Measurements from ENCODE around the gene ANGPTL7.
"Not testable (repeated sequence)": the region's sequence is repeated elsewhere in the genome, so short reads cannot be mapped to it uniquely, and the experiment has no call there.

Gene ANGPTL7, protein sequence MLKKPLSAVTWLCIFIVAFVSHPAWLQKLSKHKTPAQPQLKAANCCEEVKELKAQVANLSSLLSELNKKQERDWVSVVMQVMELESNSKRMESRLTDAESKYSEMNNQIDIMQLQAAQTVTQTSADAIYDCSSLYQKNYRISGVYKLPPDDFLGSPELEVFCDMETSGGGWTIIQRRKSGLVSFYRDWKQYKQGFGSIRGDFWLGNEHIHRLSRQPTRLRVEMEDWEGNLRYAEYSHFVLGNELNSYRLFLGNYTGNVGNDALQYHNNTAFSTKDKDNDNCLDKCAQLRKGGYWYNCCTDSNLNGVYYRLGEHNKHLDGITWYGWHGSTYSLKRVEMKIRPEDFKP

GRCh38 chr1:11188858-11189451 lies at the start of gene ANGPTL7:
Gene ANGPTL7 (plus strand): TSS chr1:11189355. CDS start chr1:11189580, 225 bp downstream.
- no peak for DNase-seq (ENCODE audit: low read depth)

DNA sequence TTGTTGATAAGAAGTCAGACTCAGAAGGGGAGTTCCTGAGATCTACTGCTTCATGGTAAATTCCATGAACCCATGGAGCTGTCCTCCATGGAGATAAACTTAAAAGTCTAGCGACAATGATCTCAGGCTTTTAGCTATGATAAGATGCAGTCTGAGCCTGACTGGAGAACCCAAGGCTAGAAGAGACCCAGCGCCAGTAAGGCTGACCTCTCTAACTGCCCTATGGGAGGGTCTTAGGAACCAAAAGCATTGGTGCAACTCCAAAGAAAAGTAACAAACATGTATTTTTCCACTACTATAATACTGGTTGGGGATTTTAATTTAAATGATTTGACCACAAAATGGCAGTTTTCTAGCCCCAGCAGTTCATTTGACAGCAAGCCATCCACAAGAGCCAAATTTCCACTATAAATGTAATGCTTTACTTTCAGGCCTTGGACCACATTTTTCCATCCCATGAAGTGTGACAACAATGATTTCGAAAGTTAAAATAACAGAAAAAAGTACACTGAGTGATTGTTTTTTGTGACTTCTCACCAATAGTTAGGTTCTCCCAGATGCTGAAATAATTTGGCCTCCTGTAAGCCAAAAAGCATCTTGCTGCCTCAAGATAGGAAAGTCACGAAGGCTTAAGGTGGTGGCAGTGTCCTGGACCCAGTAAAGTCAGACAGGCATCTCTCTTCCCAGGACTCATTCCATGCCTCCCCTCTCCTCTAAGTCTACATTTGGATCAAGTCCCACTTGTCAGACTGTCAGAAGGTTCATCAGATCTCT lies 46.4 kb upstream of the ANGPTL7 start:
- no peak for DNase-seq (ENCODE audit: low read depth)

DNA sequence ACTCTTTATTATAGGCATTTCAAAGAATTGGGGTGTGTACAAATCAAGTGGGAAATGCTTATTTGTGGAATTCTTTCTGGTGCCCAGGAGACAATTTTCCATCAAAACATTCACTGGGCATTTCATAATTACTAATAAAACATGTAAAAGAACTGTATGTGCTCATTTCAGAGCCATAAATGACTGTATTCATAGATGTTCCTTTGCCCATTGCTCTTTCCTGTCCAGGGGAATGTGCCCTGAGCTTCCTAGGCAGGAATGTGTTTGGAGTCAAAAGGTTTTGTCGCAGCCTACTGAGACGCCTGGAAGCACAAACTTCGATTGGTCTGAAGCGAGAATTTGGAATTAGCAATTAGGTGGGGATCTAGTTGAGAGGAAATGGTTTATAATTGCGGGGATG lies 45.8 kb upstream of the ANGPTL7 start:
- no peak for DNase-seq (ENCODE audit: low read depth)

- DNase-seq (ENCODE audit: low read depth): no peak
These were observed 45.2 kb upstream of the ANGPTL7 start for GRCh38 chr1:11143907-11144306.

DNA sequence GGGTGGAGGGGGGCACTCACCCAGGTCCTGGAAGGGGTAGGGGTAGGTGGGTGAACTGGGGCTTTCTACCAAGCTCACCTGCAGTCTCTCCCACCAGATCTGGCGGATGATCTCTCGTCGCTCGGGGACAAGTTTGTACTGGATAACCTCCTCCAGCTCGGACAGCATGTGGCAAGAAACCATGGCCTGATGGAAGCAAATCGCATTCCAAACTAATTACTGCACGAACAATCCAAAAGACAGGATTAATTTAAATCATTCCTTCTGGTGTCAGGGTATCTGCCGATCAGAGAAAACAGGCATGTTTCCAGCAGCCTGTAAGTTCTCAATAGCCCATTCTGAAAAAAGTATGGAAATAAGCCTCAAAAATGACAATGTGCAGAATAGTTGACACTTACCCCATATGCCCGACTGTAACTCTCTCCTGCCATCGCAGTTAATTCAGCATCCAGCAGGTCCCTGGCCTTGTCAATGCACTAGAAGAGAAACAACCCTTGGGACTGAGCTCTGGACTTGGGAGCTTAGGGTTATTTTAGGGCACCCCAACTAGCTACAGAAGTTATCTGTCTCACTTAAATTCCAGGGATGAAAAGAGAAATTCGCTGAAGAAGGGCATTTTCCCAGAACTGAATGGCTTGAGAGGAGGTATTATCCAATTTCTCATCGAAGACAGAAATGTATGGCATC lies 44.4 kb upstream of the ANGPTL7 start:
- DNase-seq (ENCODE audit: low read depth): no peak

DNA sequence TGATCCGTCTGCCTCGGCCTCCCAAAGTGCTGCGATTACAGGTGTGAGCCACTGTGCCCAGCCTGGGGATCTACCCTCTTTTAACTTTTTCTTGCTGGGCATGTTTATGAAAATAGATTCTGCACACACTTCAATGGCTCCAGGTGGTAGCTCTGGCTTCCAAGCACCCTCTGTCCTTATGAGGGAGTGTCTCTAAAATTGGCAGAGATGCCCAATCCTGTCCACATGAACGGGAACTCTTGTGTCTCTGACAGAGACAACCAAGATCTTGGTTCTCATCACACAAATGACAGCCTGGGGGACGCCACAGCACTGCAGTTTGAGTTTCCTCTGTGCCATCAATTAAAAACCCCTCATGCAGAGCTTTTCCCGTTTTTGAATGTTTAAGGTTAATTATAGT lies 43.4 kb upstream of the ANGPTL7 start:
- DNase-seq (ENCODE audit: low read depth): no peak

DNA sequence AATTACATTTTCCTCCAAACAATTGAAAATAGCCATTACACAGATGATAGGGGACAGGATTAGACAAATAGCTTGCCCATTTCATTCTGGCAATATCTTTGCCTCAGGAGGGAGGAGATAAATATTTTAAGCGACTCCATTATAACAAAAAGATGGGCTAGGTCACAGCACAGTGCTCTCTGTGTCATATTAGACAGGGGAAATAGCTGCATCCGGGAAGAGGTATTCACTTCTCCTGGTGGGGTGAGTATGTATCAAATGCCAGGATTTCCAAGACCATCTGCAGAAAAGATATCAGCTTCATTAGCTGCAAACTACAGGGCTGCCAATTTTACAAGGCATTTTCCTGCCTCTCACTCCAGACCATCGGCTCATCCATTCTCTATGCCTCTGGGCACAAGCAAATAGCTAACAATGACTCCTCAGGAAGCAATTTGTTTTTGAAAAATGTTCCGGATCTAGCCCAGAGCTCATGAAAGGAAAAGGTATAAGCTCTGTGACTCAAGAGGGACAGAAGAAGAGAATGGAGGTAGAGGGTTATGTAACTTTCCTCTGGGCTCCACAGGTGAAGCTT lies 41.9 kb upstream of the ANGPTL7 start:
- DNase-seq (ENCODE audit: low read depth): peak; percentile 75

GRCh38 chr1:11150326-11150725 lies 38.8 kb upstream of the ANGPTL7 start:
- DNase-seq (ENCODE audit: low read depth): no peak

DNA sequence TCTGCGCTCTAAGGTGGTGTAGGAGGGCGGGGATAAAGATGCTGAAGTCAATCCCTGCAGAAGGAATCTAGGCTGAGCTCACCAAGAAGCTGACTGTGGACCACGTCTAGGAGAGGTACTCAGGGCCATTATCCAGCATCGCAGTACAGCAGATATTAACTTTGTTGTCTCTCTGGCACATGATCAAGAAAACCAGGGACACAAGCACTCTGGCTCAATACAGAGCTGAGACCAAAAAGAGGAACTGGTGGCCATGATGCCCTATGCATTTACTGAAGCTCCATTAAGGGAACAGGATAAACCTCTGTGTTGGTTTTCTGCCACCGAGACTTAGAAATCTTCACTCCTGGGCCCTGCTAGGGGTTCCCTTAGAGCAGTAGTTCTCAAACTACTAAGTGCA lies 38.0 kb upstream of the ANGPTL7 start:
- no peak for DNase-seq (ENCODE audit: low read depth)

GRCh38 chr1:11151826-11152612 lies 37.1 kb upstream of the ANGPTL7 start:
- no peak for DNase-seq (ENCODE audit: low read depth)

DNA sequence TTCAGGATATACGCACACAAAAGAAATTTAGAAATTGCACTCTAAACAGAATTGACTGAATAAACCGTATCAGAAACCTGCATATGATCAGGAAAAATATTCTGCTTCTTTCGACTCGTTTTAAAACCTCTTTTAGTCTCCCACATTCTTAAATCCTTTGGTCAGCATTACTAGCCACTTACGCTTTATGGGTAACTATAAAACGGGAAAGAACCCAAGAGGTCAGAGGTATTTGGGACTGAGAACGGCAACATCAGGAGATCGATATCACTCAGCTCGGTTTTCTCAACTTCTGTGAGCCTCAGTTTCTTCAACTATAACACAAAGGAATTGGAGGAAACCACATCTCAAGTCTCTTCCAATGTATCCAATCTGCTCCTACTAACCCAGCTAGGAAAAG lies 36.4 kb upstream of the ANGPTL7 start:
- DNase-seq (ENCODE audit: low read depth): no peak

DNA sequence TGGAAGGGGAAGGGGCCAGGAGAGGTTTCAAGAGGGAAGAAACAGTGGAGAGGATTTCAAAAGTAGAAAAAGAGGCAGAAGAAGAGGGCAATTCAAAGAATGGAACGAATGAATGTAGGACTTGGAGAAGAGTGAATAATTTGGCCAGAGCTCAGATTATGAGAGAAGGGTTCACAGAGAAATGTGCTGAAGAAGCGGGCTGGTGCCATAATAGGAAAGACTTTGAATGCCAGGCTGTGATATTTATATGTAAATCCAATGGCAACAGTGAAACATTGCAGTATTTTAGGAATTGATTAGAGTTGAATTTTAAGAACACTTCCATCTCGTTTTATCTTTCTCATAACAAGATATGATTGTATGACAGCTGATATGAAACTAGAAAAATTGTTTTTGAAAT lies 36.0 kb upstream of the ANGPTL7 start:
- no peak for DNase-seq (ENCODE audit: low read depth)

DNA sequence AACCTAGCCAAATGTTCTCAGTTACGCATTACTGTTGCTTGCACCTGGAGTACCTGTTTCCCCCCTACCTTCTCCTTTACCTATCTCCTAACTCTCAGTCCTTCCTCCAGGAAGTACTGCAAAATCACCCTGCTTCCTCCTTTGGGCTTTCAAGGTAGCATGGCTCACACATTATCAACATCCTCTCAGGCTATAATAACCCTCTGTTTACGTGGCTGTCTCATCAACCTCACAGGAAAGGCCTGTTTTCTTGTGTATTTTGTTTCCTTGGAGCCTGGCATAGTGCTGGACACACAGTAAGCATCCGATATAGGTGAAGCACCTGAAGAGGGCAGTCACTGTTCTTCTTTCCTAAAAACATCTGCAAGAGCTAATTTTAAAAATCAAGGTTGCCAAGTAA lies 32.7 kb upstream of the ANGPTL7 start:
- DNase-seq (ENCODE audit: low read depth): no peak

- no peak for DNase-seq (ENCODE audit: low read depth)
These were observed 32.2 kb upstream of the ANGPTL7 start for GRCh38 chr1:11156963-11157362.

DNA sequence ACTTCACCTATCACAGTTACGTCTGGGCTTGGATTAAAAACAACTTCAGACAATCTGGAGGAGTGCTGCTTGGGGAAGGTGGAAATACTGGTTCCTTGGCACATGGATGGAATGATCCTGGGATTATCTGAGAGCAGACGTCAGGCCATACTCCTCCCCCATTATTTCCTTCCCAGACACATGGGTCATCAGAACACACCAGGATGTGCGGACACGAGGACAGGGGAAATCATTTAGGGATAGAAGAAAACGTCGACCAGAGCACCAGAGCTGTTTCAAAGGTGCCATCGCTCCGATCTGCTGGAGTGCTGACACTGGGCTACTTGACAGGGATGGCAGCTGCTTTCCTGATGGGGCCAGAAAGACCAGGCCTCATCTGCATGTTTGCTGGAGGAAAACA lies 31.8 kb upstream of the ANGPTL7 start:
- DNase-seq (ENCODE audit: low read depth): no peak

- DNase-seq (ENCODE audit: low read depth): peak; percentile 30
These were observed 31.3 kb upstream of the ANGPTL7 start for GRCh38 chr1:11157867-11158266.

- DNase-seq (ENCODE audit: low read depth): no peak
These were observed 30.9 kb upstream of the ANGPTL7 start for GRCh38 chr1:11158291-11158690.

- peak; percentile 94 for DNase-seq (ENCODE audit: low read depth)
These were observed 30.3 kb upstream of the ANGPTL7 start for GRCh38 chr1:11158720-11159321.

DNA sequence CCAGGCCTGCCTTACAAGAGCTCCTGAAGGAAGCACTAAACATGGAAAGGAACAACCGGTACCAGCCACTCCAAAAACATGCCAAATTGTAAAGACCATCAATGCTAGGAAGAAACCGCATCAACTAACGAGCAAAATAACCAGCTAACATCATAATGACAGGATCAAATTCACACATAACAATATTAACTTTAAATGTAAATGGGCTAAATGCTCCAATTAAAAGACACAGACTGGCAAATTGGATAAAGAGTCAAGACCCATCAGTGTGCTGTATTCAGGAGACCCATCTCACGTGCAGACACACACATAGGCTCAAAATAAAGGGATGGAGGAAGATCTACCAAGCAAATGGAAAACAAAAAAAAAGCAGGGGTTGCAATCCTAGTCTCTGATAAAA lies 26.4 kb upstream of the ANGPTL7 start:
- DNase-seq (ENCODE audit: low read depth): not testable (repeated sequence)

DNA sequence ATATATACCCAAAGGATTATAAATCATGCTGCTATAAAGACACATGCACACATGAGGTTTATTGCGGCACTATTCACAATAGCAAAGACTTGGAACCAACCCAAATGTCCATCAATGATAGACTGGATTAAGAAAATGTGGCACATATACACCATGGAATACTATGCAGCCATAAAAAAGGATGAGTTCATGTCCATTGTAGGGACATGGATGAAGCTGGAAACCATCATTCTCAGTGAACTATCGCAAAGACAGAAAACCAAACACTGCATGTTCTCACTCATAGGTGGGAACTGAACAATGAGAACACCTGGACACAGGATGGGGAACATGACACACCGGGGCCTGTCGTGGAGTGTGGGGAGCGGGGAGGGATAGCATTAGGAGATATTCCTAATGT lies 22.4 kb upstream of the ANGPTL7 start:
- not testable (repeated sequence) for DNase-seq (ENCODE audit: low read depth)

- DNase-seq (ENCODE audit: low read depth): no peak
These were observed 20.4 kb upstream of the ANGPTL7 start for GRCh38 chr1:11168731-11169130.
